ENCODE measurements around the gene NUP85. TPM values are rescaled to one million over a fixed set of nuclear protein-coding genes. Genes with fewer than 3 reads are reported as not detected.

Gene NUP85
- total and polyA plus RNA-seq, 2 of the 4 experiments (the other 2 are of a cell fraction) = 29.4 to 54.4 TPM

DNA sequence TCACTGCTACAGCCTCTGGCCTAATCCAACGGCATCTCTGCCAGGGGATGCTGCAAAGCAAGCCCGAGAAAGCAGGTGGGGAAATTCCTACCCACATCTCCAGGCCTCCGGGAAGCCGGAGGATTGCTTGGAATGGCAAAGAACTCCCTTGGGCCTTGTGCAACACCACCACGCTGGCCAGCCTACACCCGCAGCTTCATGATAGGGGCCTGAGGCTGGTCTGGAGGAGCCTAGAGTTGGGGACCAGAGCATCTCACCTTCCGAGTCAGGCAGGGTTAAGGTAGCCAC lies 35.6 kb downstream of the NUP85 start:
- in situ Hi-C loops (cut with MboI; ENCODE audit: low sequenced_read_pairs) (no loop called here), intact Hi-C loops (cut with micrococcal nuclease) (no loop called here), dilution Hi-C loops (cut with HindIII; ENCODE audit: low sequenced_read_pairs, unreplicated experiment) (no loop called here)
- BruUV-seq (replicated peaks) = no TSS peak
- Histone ChIP-seq H3K4me2 (ENCODE audit: low read depth, low read length) (no peak overlapping the region), H3K27me3 (ENCODE audit: control insufficient read depth, insufficient read depth, low read length) (no peaks in the 10 kb centered on the region), H3K23ac (ENCODE audit: low read depth, low read length) (no peak overlapping the region), H3K36me3 (ENCODE audit: control insufficient read depth, insufficient read depth, low read length) (peaks cover 91% of the 10 kb centered on the region), H2AK9ac (replicated peaks; ENCODE audit: low read depth, low read length, poor library complexity) (peak overlapping the region; percentile 59), H4K8ac (ENCODE audit: low read depth in 2 of 2, low read length in 2 of 2) (no peak overlapping the region), H3K9me1 (ENCODE audit: insufficient read depth, low read length) (no peaks in the 10 kb centered on the region), H4K91ac (ENCODE audit: insufficient read depth, low read depth, low read length) (no peak overlapping the region), H3K27ac (ENCODE audit: insufficient read depth, low read length) (no peak overlapping the region), H2BK15ac (ENCODE audit: low read depth, low read length) (no peak overlapping the region), H3K79me1 (ENCODE audit: low read depth in 1 of 2, low read length in 2 of 2) (peaks cover 0 to 5% of the 10 kb centered on the region in 2 experiments; a peak in 1 of 4 replicates), H4K5ac (ENCODE audit: low read depth, low read length) (no peak overlapping the region), H3K18ac (ENCODE audit: low read depth, low read length) (no peak overlapping the region), H2AK5ac (ENCODE audit: low read depth, low read length) (no peak overlapping the region), H2AFZ (replicated peaks; ENCODE audit: low read length, poor library complexity) (no peak overlapping the region), H2BK20ac (ENCODE audit: low read depth, low read length) (no peak overlapping the region), H3K56ac (ENCODE audit: extremely low read depth, insufficient read depth, low read length) (no peak overlapping the region), H3K4ac (ENCODE audit: low read depth, low read length) (no peak overlapping the region), H3K14ac (replicated peaks; ENCODE audit: low read depth, low read length) (no peak overlapping the region), H3K9me3 (ENCODE audit: control insufficient read depth, insufficient read depth, low read length) (no peaks in the 10 kb centered on the region), H2BK120ac (ENCODE audit: low read depth, low read length) (no peak overlapping the region), H3K4me3 (ENCODE audit: insufficient read depth, low read depth, low read length) (no peak overlapping the region), H4K20me1 (ENCODE audit: insufficient read depth, low read length) (peaks cover 17% of the 10 kb centered on the region), H3K9ac (ENCODE audit: low read depth, low read length) (no peak overlapping the region), H3K4me1 (ENCODE audit: control insufficient read depth, insufficient read depth, low read length) (no peaks in the 10 kb centered on the region), H2BK5ac (ENCODE audit: low read depth, low read length, poor library complexity, severe bottlenecking) (no peak overlapping the region)
- no peak for DNase-seq
- CTCF ChIA-PET = interaction anchor here (1.0 to 1.2 kb wide), 2 partner anchors 8 to 9 kb away, joined by 5 to 7 read pairs; no protein-coding TSS in a partner anchor
- no peak for ATAC-seq (ENCODE audit: low read depth)
- POLR2A ChIA-PET (ENCODE audit: unreplicated experiment) = no interaction called here
- 100% methylated on average over 3 of the region's 7 CpGs; no CpG with 5 or more reads in 1 of the 2 experiments for WGBS, 2 experiments (ENCODE audit: extremely low coverage in 2 of 2, insufficient read length in 1 of 2)
- TF ChIP-seq, protein P1, sequence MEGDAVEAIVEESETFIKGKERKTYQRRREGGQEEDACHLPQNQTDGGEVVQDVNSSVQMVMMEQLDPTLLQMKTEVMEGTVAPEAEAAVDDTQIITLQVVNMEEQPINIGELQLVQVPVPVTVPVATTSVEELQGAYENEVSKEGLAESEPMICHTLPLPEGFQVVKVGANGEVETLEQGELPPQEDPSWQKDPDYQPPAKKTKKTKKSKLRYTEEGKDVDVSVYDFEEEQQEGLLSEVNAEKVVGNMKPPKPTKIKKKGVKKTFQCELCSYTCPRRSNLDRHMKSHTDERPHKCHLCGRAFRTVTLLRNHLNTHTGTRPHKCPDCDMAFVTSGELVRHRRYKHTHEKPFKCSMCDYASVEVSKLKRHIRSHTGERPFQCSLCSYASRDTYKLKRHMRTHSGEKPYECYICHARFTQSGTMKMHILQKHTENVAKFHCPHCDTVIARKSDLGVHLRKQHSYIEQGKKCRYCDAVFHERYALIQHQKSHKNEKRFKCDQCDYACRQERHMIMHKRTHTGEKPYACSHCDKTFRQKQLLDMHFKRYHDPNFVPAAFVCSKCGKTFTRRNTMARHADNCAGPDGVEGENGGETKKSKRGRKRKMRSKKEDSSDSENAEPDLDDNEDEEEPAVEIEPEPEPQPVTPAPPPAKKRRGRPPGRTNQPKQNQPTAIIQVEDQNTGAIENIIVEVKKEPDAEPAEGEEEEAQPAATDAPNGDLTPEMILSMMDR (conservative IDR thresholded peaks at IDR 0.05; ENCODE audit: low read depth, low read length) = no peak
- TF ChIP-seq NFE2L2 (IDR thresholded peaks at IDR 0.05; ENCODE audit: low read depth, low read length) (no peak), MAZ (IDR thresholded peaks at IDR 0.05; ENCODE audit: borderline replicate concordance, low read depth, low read length) (no peak), FOS (IDR thresholded peaks at IDR 0.05; ENCODE audit: low read depth, low read length) (no peak), SMC3 (IDR thresholded peaks at IDR 0.05; ENCODE audit: low read depth, low read length) (no peak), CEBPB (IDR thresholded peaks at IDR 0.05; ENCODE audit: low read depth, low read length) (no peak)
- TF ChIP-seq, protein P2, sequence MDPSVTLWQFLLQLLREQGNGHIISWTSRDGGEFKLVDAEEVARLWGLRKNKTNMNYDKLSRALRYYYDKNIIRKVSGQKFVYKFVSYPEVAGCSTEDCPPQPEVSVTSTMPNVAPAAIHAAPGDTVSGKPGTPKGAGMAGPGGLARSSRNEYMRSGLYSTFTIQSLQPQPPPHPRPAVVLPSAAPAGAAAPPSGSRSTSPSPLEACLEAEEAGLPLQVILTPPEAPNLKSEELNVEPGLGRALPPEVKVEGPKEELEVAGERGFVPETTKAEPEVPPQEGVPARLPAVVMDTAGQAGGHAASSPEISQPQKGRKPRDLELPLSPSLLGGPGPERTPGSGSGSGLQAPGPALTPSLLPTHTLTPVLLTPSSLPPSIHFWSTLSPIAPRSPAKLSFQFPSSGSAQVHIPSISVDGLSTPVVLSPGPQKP (IDR thresholded peaks at IDR 0.05; ENCODE audit: borderline replicate concordance, low read depth, low read length) = no peak
